PC-9 (cell line): ENCODE data around the gene CCDC146.

ENCODE experiments used
- CTCF ChIP-seq: fragments of 200-600 bp; sonication (generic); conservative IDR thresholded peaks from 2 replicates; pipeline ENCODE4 v1.6.1; 2017; ENCODE audit warnings: mixed run types, antibody characterized with exemption, mild to moderate bottlenecking, moderate library complexity
- EZH2 ChIP-seq: fragments of 200-600 bp; sonication (generic); IDR thresholded peaks from 2 replicates; pipeline ENCODE4 v1.8.0; 2017; ENCODE audit warnings: antibody characterized with exemption, low read depth

- TF ChIP-seq CTCF (no peak), EZH2 (no peak)
These were observed 59.8 kb downstream of the CCDC146 start for GRCh38 chr7:77182261-77182660.
